ENCODE data around the gene MAB21L4.

Gene MAB21L4

GRCh38 chr2:240909216-240909974 lies 13.4 kb upstream of the MAB21L4 start:
- no peak for DNase-seq

GRCh38 chr2:240906911-240907590 lies 11.1 kb upstream of the MAB21L4 start:
- DNase-seq = no peak

- no peak for DNase-seq
These were observed 10.4 kb upstream of the MAB21L4 start, which contains the start of gene CROCC2 for GRCh38 chr2:240906141-240906910. Gene CROCC2, plus strand, starts transcription at chr2:240906336. Its CDS starts 178 bp downstream, at chr2:240906514.

- no peak for DNase-seq
These were observed 9.3 kb upstream of the MAB21L4 start for GRCh38 chr2:240905176-240905781.

GRCh38 chr2:240904216-240905175 lies 8.5 kb upstream of the MAB21L4 start:
- DNase-seq = no peak

GRCh38 chr2:240903191-240904060 lies 7.5 kb upstream of the MAB21L4 start:
- no peak for DNase-seq

- DNase-seq = no peak
These were observed 6.7 kb upstream of the MAB21L4 start for GRCh38 chr2:240902615-240903041.

GRCh38 chr2:240901986-240902614 lies 6.1 kb upstream of the MAB21L4 start:
- DNase-seq = no peak

- DNase-seq = no peak
These were observed 4.3 kb upstream of the MAB21L4 start for GRCh38 chr2:240900141-240900860.

GRCh38 chr2:240899468-240899865 lies 3.5 kb upstream of the MAB21L4 start:
- DNase-seq = no peak

GRCh38 chr2:240898731-240899467 lies 2.9 kb upstream of the MAB21L4 start:
- no peak for DNase-seq

GRCh38 chr2:240898108-240898730 lies 2.3 kb upstream of the MAB21L4 start:
- no peak for DNase-seq

GRCh38 chr2:240896871-240897692 lies 1.1 kb upstream of the MAB21L4 start:
- peak; percentile 89 for DNase-seq

GRCh38 chr2:240896394-240896793 lies 438 bp upstream of the MAB21L4 start:
- DNase-seq = no peak

- no peak for DNase-seq
These were observed 959 bp downstream of the MAB21L4 start for GRCh38 chr2:240894836-240895558.

- DNase-seq = no peak
These were observed 1.9 kb downstream of the MAB21L4 start for GRCh38 chr2:240894006-240894405.

- DNase-seq = no peak
These were observed 2.6 kb downstream of the MAB21L4 start for GRCh38 chr2:240893363-240893844.

Measured in NCI-H1105 (cell line).